CD14-positive monocyte (primary cell): ENCODE measurements around the gene C19orf85. TPM values are rescaled to one million over a fixed set of nuclear protein-coding genes. Genes with fewer than 3 reads are reported as not detected.

Source experiments
- DNase-seq, 3 donors: peaks; one replicate each; pipeline ENCODE4 v3.0.0-alpha.2; 2011 to 2022
- H2AFZ ChIP-seq: 2 replicates; pipeline ENCODE4 v1.6.0; 2012; ENCODE audit warnings: mild to moderate bottlenecking, low read depth, low read length, inconsistent platforms; ENCODE audit not compliant: insufficient read depth, poor library complexity, severe bottlenecking
- H3K27ac ChIP-seq, 2 donors: 1 replicate in 1 of 2; 2 replicates in 1 of 2; pipeline ENCODE4 v1.5.1; 2012 to 2013; ENCODE audit warnings: low read length in 2 of 2, control low read depth in 1 of 2, inconsistent platforms in 1 of 2, low read depth in 1 of 2, mild to moderate bottlenecking in 1 of 2
- H3K27me3 ChIP-seq, 2 donors: one replicate each; pipeline versions ENCODE4 v1.6.0 to v1.6.1; 2011 to 2013; ENCODE audit warnings: low read length in 2 of 2; ENCODE audit not compliant: control insufficient read depth in 2 of 2, insufficient read depth in 2 of 2
- H3K36me3 ChIP-seq, 2 donors: replicated peaks in 1 of 2; 1 replicate in 1 of 2; 2 replicates in 1 of 2; pipeline versions ENCODE4 v1.5.1 to v1.6.1; 2012 to 2013; ENCODE audit warnings: low read length in 2 of 2, control low read depth in 1 of 2, inconsistent platforms in 1 of 2, mild to moderate bottlenecking in 1 of 2; ENCODE audit not compliant: insufficient read depth in 2 of 2, control insufficient read depth in 1 of 2
- H3K4me1 ChIP-seq, 2 donors: 1 replicate in 1 of 2; 2 replicates in 1 of 2; pipeline versions ENCODE4 v1.5.1 to v1.6.1; 2012 to 2013; ENCODE audit warnings: low read length in 2 of 2, control low read depth in 1 of 2, inconsistent platforms in 1 of 2, mild to moderate bottlenecking in 1 of 2, moderate library complexity in 1 of 2; ENCODE audit not compliant: insufficient read depth in 2 of 2, control insufficient read depth in 1 of 2
- H3K4me2 ChIP-seq: replicated peaks from 2 replicates; pipeline ENCODE3; 2012; ENCODE audit warnings: low read length, moderate library complexity, mild to moderate bottlenecking; ENCODE audit not compliant: poor library complexity, severe bottlenecking; ENCODE audit errors: extremely low read depth
- H3K4me3 ChIP-seq, 3 experiments: fragments of 200-600 bp in 1 of 3; sonication (generic) in 1 of 3; replicated peaks in 1 of 3; 1 replicate in 2 of 3; 2 replicates in 1 of 3; pipeline ENCODE4 v1.5.1; 2011 to 2013; ENCODE audit warnings: low read length in 3 of 3, mild to moderate bottlenecking in 3 of 3, control low read depth in 2 of 3, low read depth in 2 of 3, inconsistent platforms in 1 of 3, moderate library complexity in 1 of 3
- H3K79me2 ChIP-seq: 2 replicates; pipeline ENCODE4 v1.6.0; 2012; ENCODE audit warnings: mild to moderate bottlenecking, control low read depth, inconsistent platforms, low read length, moderate library complexity; ENCODE audit not compliant: insufficient read depth
- H3K9ac ChIP-seq: 2 replicates; pipeline ENCODE4 v1.6.0; 2017; ENCODE audit warnings: low read length, mild to moderate bottlenecking; ENCODE audit not compliant: insufficient read depth, poor library complexity, severe bottlenecking
- H3K9me3 ChIP-seq, 2 donors: replicated peaks in 1 of 2; 1 replicate in 1 of 2; 2 replicates in 1 of 2; pipeline versions ENCODE4 v1.5.1 to v1.6.1; 2012 to 2013; ENCODE audit warnings: low read length in 2 of 2, control low read depth in 1 of 2; ENCODE audit not compliant: control insufficient read depth in 1 of 2, insufficient read depth in 1 of 2
- H4K20me1 ChIP-seq: 2 replicates; pipeline ENCODE4 v1.6.0; 2012; ENCODE audit warnings: mild to moderate bottlenecking, low read length, control low read depth, moderate library complexity; ENCODE audit not compliant: insufficient read depth
- H3K27ac Mint-ChIP-seq, 7 donors: one replicate each; pipeline ENCODE4 v1.8.0; 2020; ENCODE audit warnings: mild to moderate bottlenecking in 7 of 7, mixed read lengths in 7 of 7, moderate library complexity in 6 of 7, inconsistent platforms in 2 of 7
- H3K27me3 Mint-ChIP-seq, 3 donors: one replicate each; pipeline ENCODE4 v1.8.0; 2021 to 2022; ENCODE audit warnings: low read depth in 3 of 3, mild to moderate bottlenecking in 3 of 3, mixed read lengths in 3 of 3, moderate library complexity in 3 of 3, inconsistent platforms in 1 of 3
- H3K36me3 Mint-ChIP-seq, 2 donors: one replicate each; pipeline ENCODE4 v1.8.0; 2020; ENCODE audit warnings: mixed read lengths in 2 of 2, inconsistent platforms in 1 of 2, mild to moderate bottlenecking in 1 of 2
- H3K4me1 Mint-ChIP-seq: one replicate; pipeline ENCODE4 v1.8.0; 2020; ENCODE audit warnings: mild to moderate bottlenecking, mixed read lengths
- H3K4me3 Mint-ChIP-seq, 2 donors: one replicate each; pipeline ENCODE4 v1.8.0; 2020; ENCODE audit warnings: mild to moderate bottlenecking in 2 of 2, mixed read lengths in 2 of 2, moderate library complexity in 1 of 2
- H3K9me3 Mint-ChIP-seq, 7 donors: one replicate each; pipeline ENCODE4 v1.8.0; 2020 to 2022; ENCODE audit warnings: mixed read lengths in 7 of 7, mild to moderate bottlenecking in 6 of 7, moderate library complexity in 6 of 7, inconsistent platforms in 2 of 7
- WGBS: methylation state at CpG from one replicate; pipeline ENCODE4 v1.1.5; 2013; ENCODE audit warnings: missing lambda C conversion rate; ENCODE audit not compliant: insufficient coverage; 5-methylcytosine and 5-hydroxymethylcytosine counted together
- intact Hi-C, 2 donors: fragments of 100-400 bp; cut with micrococcal nuclease; formaldehyde crosslinking; loops; one replicate each; pipeline versions ENCODE4 v1.15.0 to v1.15.1; 2023
- polyA plus RNA-seq, 3 donors: library from polyadenylated mRNA; depleted of rRNA in 1 of 3; unstranded in 2 of 3; stranded (reverse) in 1 of 3; fragments of 300-500 nt in 2 of 3; fragments of >200 nt in 1 of 3; fragmentation: Illumina TruSeq in 2 of 3; gene quantifications; 1 replicate in 2 of 3; 2 replicates in 1 of 3; pipeline ENCODE4 v1.2.3, GENCODE V29; 2012 to 2021
- TF ChIP-seq, protein P1 (sequence below): fragments of 200-600 bp; IDR thresholded peaks from one replicate; pipeline ENCODE4 v1.8.0; 2022; ENCODE audit warnings: antibody characterized with exemption, mild to moderate bottlenecking

C19orf85 gene
- polyA plus RNA-seq, 3 donors, result not detected

DNA sequence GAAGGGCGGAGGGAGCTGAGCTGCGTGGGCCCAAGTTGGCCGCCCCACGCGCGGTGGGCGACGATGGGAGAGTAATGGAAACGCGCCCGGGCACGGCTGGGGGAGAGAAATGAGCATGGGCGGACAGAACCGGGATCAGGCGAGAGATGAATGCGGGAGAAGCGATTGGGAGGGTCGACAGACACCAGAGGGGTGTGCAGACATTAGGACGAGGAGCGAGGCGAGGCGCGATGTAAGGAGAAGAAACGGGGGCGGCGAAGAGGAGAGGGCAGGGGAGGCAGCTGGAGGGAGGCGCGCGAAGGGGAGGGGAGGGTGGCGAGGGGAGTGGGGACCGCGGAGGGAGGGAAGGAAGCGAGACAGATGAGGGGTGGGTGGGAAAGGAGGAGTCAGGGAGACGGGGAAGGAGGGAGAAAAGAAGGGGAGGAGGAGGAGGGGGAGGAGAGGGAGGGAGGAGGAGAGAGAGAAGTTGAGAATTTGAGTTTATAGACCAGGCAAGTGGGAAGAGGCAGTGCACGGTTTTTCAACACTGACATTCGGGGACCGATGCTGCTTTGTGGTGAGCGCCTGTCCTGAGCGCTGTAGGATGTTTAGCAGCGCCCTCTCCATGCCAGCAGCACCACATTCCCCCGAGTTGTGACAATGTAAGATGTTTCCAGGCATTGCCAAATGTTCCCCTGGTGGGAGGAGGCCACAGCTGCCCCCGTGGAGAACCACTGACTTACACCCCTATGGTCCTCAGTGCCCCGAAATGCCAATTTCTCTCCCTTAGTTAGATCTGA is 21.3 kb downstream of the C19orf85 start, which contains the start of gene SHISA7:
Gene SHISA7 (minus strand): TSS at position 256 of the 779 bp plus-strand sequence. CDS start 437 bp downstream, outside the sequence.
- Histone ChIP-seq H3K27me3 (peaks cover 26 to 76% of the 10 kb centered on the region in 2 donors), H3K27ac (no peak within 1 kb of the TSS), H3K36me3 (no peaks in the 10 kb centered on the region), H3K9ac (no peak within 1 kb of the TSS), H3K9me3 (peaks cover 0 to 22% of the 10 kb centered on the region in 2 donors), H3K79me2 (no peaks in the 10 kb centered on the region), H3K4me1 (peaks cover 21 to 24% of the 10 kb centered on the region in 2 donors), H3K4me3 (no peak within 1 kb of the TSS), H3K4me2 (no peak within 1 kb of the TSS), H4K20me1 (no peaks in the 10 kb centered on the region), H2AFZ (no peak within 1 kb of the TSS)
- Mint-ChIP-seq H3K36me3 (peaks cover 5 to 12% of the 10 kb centered on the region in 2 donors), H3K9me3 (peaks cover 0 to 38% (median 13%) of the 10 kb centered on the region in 7 donors), H3K27ac (no peak within 1 kb of the TSS), H3K4me3 (peak within 1 kb of the TSS in 1 of 2 donors; percentile 74), H3K4me1 (peaks cover 21% of the 10 kb centered on the region), H3K27me3 (peaks cover 39 to 76% (median 60%) of the 10 kb centered on the region in 3 donors)
- TF ChIP-seq, protein P1, sequence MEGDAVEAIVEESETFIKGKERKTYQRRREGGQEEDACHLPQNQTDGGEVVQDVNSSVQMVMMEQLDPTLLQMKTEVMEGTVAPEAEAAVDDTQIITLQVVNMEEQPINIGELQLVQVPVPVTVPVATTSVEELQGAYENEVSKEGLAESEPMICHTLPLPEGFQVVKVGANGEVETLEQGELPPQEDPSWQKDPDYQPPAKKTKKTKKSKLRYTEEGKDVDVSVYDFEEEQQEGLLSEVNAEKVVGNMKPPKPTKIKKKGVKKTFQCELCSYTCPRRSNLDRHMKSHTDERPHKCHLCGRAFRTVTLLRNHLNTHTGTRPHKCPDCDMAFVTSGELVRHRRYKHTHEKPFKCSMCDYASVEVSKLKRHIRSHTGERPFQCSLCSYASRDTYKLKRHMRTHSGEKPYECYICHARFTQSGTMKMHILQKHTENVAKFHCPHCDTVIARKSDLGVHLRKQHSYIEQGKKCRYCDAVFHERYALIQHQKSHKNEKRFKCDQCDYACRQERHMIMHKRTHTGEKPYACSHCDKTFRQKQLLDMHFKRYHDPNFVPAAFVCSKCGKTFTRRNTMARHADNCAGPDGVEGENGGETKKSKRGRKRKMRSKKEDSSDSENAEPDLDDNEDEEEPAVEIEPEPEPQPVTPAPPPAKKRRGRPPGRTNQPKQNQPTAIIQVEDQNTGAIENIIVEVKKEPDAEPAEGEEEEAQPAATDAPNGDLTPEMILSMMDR, result no peak
- intact Hi-C loops, result no loop called here
- no peak for DNase-seq
- WGBS, result 2% methylated on average over 33 of the region's 43 CpGs

DNA sequence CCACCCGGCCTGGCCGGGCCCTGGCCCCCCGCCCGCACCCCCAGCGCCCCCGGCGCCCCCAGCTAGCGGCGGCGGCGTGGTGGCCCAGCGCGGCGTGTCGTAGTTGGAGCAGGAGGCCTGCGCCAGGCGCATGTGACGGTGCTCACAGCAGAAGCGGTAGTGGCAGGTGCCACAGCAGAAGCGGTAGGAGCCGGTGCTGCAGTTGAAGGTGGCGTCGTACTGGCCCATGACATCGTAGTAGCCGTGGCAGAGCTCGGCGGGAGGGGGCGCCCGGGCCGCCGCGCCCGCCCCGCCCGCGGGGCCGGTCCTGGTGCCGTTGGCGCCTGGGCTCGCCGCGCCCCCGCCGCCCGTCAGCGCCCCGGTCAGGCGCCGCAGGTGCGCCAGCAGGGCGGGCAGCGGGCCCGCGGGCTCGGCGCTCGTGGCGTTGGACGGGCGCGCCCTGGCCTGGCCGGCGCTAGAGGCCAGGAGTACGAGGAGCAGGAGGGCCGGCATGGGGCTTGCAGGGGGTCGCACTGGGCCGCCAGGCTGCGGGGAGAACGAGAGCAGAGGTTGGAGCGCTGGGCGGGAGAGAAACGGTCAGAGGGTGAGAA is 22.1 kb downstream of the C19orf85 start:
- Mint-ChIP-seq H3K4me1 (peaks cover 21% of the 10 kb centered on the region), H3K27ac (no peak overlapping the region), H3K9me3 (peaks cover 0 to 38% (median 13%) of the 10 kb centered on the region in 7 donors), H3K27me3 (peaks cover 41 to 80% (median 60%) of the 10 kb centered on the region in 3 donors), H3K36me3 (peaks cover 5 to 12% of the 10 kb centered on the region in 2 donors), H3K4me3 (peak overlapping the region in 1 of 2 donors; percentile 74)
- under 1% methylated on average over 65 of the region's 72 CpGs for WGBS
- H3K9ac ChIP-seq, result no peak overlapping the region
- no peaks in the 10 kb centered on the region for H3K79me2 ChIP-seq
- no peak overlapping the region for H3K27ac ChIP-seq
- TF ChIP-seq, protein P1, result no peak
- intact Hi-C loops, result no loop called here
- no peak overlapping the region for H2AFZ ChIP-seq
- H3K4me1 ChIP-seq, result peaks cover 21 to 24% of the 10 kb centered on the region in 2 donors
- no peak overlapping the region for H3K4me2 ChIP-seq
- no peak overlapping the region for H3K4me3 ChIP-seq
- H3K36me3 ChIP-seq, result no peaks in the 10 kb centered on the region
- H4K20me1 ChIP-seq, result no peaks in the 10 kb centered on the region
- peaks cover 26 to 74% of the 10 kb centered on the region in 2 donors for H3K27me3 ChIP-seq
- peaks cover 0 to 22% of the 10 kb centered on the region in 2 donors for H3K9me3 ChIP-seq
- no peak for DNase-seq
